Mesenchymal stem cell (in vitro differentiated cells and primary cell): Measurements from ENCODE around the gene AGAP1.

ENCODE experiments used
- DNase-seq: peaks from one replicate; pipeline ENCODE4 v3.0.0-alpha.2; 2013
- H2AFZ ChIP-seq: one replicate; pipeline ENCODE4 v1.6.1; 2013; ENCODE audit warnings: low read depth, mild to moderate bottlenecking, control low read depth, inconsistent platforms, low read length, moderate library complexity
- H2AK5ac ChIP-seq: 2 replicates; pipeline ENCODE4 v1.6.1; 2013; ENCODE audit warnings: low read length, moderate library complexity, mild to moderate bottlenecking, inconsistent platforms; ENCODE audit not compliant: severe bottlenecking
- H2BK120ac ChIP-seq: one replicate; pipeline ENCODE4 v1.6.1; 2013; ENCODE audit warnings: low read depth, mild to moderate bottlenecking, inconsistent platforms, low read length, moderate library complexity
- H2BK12ac ChIP-seq, 2 experiments: one replicate each; pipeline ENCODE4 v1.6.1; 2013; ENCODE audit warnings: inconsistent platforms in 2 of 2, low read length in 2 of 2, mild to moderate bottlenecking in 2 of 2, moderate library complexity in 2 of 2, control low read depth in 1 of 2
- H2BK15ac ChIP-seq: one replicate; pipeline ENCODE4 v1.6.1; 2013; ENCODE audit warnings: mild to moderate bottlenecking, low read depth, inconsistent platforms; ENCODE audit not compliant: poor library complexity, severe bottlenecking
- H2BK5ac ChIP-seq: 2 replicates; pipeline ENCODE4 v1.6.1; 2013; ENCODE audit warnings: low read depth, mild to moderate bottlenecking, low read length, control low read depth, inconsistent platforms; ENCODE audit not compliant: poor library complexity, severe bottlenecking
- H3K14ac ChIP-seq, 2 experiments: one replicate each; pipeline ENCODE4 v1.6.1; 2013; ENCODE audit warnings: inconsistent platforms in 2 of 2, low read length in 2 of 2, control low read depth in 1 of 2, mild to moderate bottlenecking in 1 of 2, moderate library complexity in 1 of 2
- H3K18ac ChIP-seq, 2 experiments: one replicate each; pipeline ENCODE4 v1.6.1; 2013; ENCODE audit warnings: inconsistent platforms in 2 of 2, low read length in 2 of 2, control low read depth in 1 of 2, low read depth in 1 of 2, mild to moderate bottlenecking in 1 of 2
- H3K23ac ChIP-seq, 2 experiments: one replicate each; pipeline ENCODE4 v1.6.1; 2013; ENCODE audit warnings: inconsistent platforms in 2 of 2, low read length in 2 of 2, mild to moderate bottlenecking in 2 of 2, moderate library complexity in 2 of 2, control low read depth in 1 of 2
- H3K27ac ChIP-seq: 2 replicates; pipeline ENCODE4 v1.5.1; 2013; ENCODE audit warnings: mild to moderate bottlenecking, moderate library complexity, low read length, control low read depth, inconsistent platforms; ENCODE audit not compliant: poor library complexity, severe bottlenecking
- H3K27me3 ChIP-seq, 2 experiments: 2 replicates each; pipeline versions ENCODE4 v1.6.1 to v1.7.0; 2013; ENCODE audit warnings: low read length in 2 of 2, mild to moderate bottlenecking in 2 of 2, moderate library complexity in 2 of 2, control low read depth in 1 of 2, inconsistent platforms in 1 of 2; ENCODE audit not compliant: control insufficient read depth in 1 of 2, insufficient read depth in 1 of 2
- H3K36me3 ChIP-seq, 2 experiments: 2 replicates each; pipeline versions ENCODE4 v1.6.1 to v1.7.0; 2013; ENCODE audit warnings: low read length in 2 of 2, control low read depth in 1 of 2, inconsistent platforms in 1 of 2, low read depth in 1 of 2, mild to moderate bottlenecking in 1 of 2; ENCODE audit not compliant: insufficient read depth in 2 of 2, control insufficient read depth in 1 of 2
- H3K4ac ChIP-seq, 2 experiments: one replicate each; pipeline ENCODE4 v1.6.1; 2013; ENCODE audit warnings: inconsistent platforms in 2 of 2, low read length in 2 of 2, mild to moderate bottlenecking in 2 of 2, moderate library complexity in 2 of 2, control low read depth in 1 of 2, low read depth in 1 of 2
- H3K4me1 ChIP-seq: 2 replicates; pipeline ENCODE4 v1.6.1; 2013; ENCODE audit warnings: low read depth, low read length, control low read depth; ENCODE audit not compliant: control insufficient read depth, insufficient read depth
- H3K4me2 ChIP-seq: 2 replicates; pipeline ENCODE4 v1.6.1; 2013; ENCODE audit warnings: low read length, mild to moderate bottlenecking, inconsistent platforms; ENCODE audit not compliant: poor library complexity, severe bottlenecking
- H3K4me3 ChIP-seq, 2 experiments: 2 replicates each; pipeline versions ENCODE4 v1.5.1 to v1.7.0; 2013; ENCODE audit warnings: low read length in 2 of 2, mild to moderate bottlenecking in 2 of 2, control low read depth in 1 of 2, low read depth in 1 of 2; ENCODE audit not compliant: insufficient read depth in 1 of 2
- H3K79me1 ChIP-seq: replicated peaks from 2 replicates; pipeline ENCODE4 v1.6.1; 2013; ENCODE audit warnings: mild to moderate bottlenecking, control low read depth, low read length, inconsistent platforms; ENCODE audit not compliant: poor library complexity, severe bottlenecking
- H3K9ac ChIP-seq: 2 replicates; pipeline ENCODE4 v1.7.0; 2013; ENCODE audit warnings: mild to moderate bottlenecking, low read length, moderate library complexity
- H3K9me3 ChIP-seq: 2 replicates; pipeline ENCODE4 v1.7.0; 2013; ENCODE audit warnings: mild to moderate bottlenecking, low read length; ENCODE audit not compliant: control insufficient read depth
- H4K8ac ChIP-seq: one replicate; pipeline ENCODE4 v1.6.1; 2013; ENCODE audit warnings: inconsistent platforms, mild to moderate bottlenecking, low read length, moderate library complexity
- H4K91ac ChIP-seq: one replicate; pipeline ENCODE4 v1.6.1; 2013; ENCODE audit warnings: mild to moderate bottlenecking, low read length, inconsistent platforms
- WGBS: methylation state at CpG from one replicate; pipeline ENCODE4 v1.1.7; 2013; ENCODE audit warnings: mixed read lengths; 5-methylcytosine and 5-hydroxymethylcytosine counted together

Gene AGAP1

DNA sequence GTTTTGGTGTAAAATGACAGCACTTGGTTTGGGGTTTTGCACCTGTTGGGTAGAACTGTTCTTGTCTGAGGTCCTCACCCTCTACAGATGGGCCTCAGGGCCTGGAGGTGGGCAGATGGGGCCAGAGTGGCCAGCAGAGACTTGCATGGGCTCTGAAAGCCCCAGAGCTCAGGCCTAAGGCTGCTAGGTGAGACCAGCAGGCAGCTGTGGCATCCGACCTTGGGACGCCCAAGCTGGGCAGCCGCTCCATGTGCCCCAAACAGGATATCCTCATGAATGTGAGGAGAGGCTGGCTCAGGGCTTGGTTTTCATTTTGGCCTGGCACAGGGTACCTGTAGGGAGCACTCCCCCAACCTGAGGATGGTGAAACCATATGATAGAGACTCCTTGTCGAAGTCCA is 636.1 kb downstream of the AGAP1 start:
- Histone ChIP-seq H3K4me2 (no peak overlapping the region), H3K27ac (no peak overlapping the region), H4K8ac (no peak overlapping the region), H2AFZ (no peak overlapping the region), H2BK120ac (no peak overlapping the region), H2BK15ac (no peak overlapping the region), H2BK5ac (no peak overlapping the region), H2BK12ac (no peak overlapping the region), H3K4ac (no peak overlapping the region), H3K23ac (no peak overlapping the region), H3K9ac (no peak overlapping the region), H2AK5ac (no peak overlapping the region), H3K79me1 (no peaks in the 10 kb centered on the region), H3K4me1 (peaks cover 6% of the 10 kb centered on the region), H3K36me3 (peaks cover 22 to 25% of the 10 kb centered on the region in 2 experiments), H3K4me3 (no peak overlapping the region), H4K91ac (no peak overlapping the region), H3K27me3 (no peaks in the 10 kb centered on the region), H3K18ac (no peak overlapping the region), H3K14ac (no peak overlapping the region), H3K9me3 (no peaks in the 10 kb centered on the region)
- WGBS: 98% methylated on average over 4 of the region's 4 CpGs
- no peak for DNase-seq

DNA sequence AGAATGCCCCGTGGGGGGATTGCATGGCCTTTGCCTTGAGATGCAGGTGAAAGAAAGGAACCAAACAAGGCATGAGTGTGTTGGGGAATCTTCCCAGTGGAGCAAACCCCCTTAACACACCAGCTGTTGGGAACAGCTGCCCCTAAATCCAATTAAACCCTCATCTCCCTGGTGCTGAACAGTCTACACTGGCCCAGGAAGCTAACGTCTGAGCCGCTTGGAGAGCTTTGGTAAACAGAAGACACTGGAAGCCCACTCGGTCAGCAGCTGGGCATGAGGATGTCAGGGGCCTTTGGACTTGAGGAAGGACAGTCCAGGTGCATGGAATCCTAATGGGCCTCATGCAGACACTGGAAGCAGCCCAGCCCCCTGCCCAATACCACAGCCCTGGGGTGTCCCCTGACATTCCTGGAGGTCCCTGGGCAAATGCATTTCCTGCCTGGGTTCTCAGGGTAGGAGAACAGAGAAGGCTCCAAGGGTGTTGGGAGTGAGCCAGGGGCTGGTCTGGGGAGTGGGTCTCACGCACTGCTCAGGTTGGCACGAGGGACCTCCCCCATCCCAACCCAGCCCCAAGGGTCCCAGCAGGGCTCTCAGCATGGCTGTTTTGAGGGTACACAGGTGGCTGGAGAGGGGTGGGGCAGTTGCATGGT is 636.6 kb downstream of the AGAP1 start:
- no peak for DNase-seq
- no peak overlapping the region for H2AFZ ChIP-seq
- no peak overlapping the region for H3K4me3 ChIP-seq
- no peak overlapping the region for H4K8ac ChIP-seq
- H3K27me3 ChIP-seq: no peaks in the 10 kb centered on the region
- no peak overlapping the region for H2BK5ac ChIP-seq
- H3K9me3 ChIP-seq: no peaks in the 10 kb centered on the region
- no peak overlapping the region for H2BK120ac ChIP-seq
- no peak overlapping the region for H3K4ac ChIP-seq
- no peak overlapping the region for H3K14ac ChIP-seq
- H2BK15ac ChIP-seq: no peak overlapping the region
- peaks cover 6% of the 10 kb centered on the region for H3K4me1 ChIP-seq
- no peak overlapping the region for H3K18ac ChIP-seq
- no peak overlapping the region for H4K91ac ChIP-seq
- H3K9ac ChIP-seq: no peak overlapping the region
- peaks cover 18 to 24% of the 10 kb centered on the region in 2 experiments for H3K36me3 ChIP-seq
- H3K4me2 ChIP-seq: no peak overlapping the region
- H3K23ac ChIP-seq: no peak overlapping the region
- no peak overlapping the region for H2AK5ac ChIP-seq
- no peak overlapping the region for H3K27ac ChIP-seq
- 93% methylated on average over 5 of the region's 6 CpGs for WGBS
- H2BK12ac ChIP-seq: no peak overlapping the region
- no peaks in the 10 kb centered on the region for H3K79me1 ChIP-seq

DNA sequence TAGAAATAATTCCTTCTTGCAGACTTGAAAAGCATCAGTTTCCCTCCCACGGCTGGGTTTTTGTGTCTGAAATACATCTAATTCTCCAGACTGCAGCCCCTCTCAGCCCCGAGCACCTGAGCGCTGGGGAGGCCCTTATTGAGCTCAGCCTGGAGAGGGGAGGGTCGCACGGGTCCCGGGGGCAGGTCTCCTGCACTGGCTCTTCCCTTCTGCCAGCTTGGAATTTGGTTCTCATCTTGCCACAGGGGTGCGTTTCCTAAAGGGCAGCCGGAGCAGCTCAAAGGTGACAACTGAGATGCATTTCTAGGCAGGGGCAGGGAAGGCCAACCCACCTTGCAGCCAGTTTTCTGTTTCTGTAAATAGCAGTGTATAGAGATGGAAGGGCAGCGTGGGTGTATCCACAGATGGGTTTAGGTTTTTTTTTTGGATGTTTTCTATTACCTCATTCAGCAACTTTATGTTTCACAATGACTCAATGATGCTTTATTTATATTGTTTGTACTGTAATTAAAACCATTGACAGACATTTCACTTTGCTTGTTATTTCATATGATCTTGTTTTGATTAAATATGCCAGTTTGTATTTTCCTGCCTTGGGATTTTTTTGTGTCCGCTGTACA is 637.3 kb downstream of the AGAP1 start:
- no peak overlapping the region for H2AFZ ChIP-seq
- no peaks in the 10 kb centered on the region for H3K27me3 ChIP-seq
- no peak overlapping the region for H2AK5ac ChIP-seq
- H3K4me1 ChIP-seq: peaks cover 6% of the 10 kb centered on the region
- H3K4ac ChIP-seq: no peak overlapping the region
- no peaks in the 10 kb centered on the region for H3K79me1 ChIP-seq
- H3K36me3 ChIP-seq: peaks cover 12 to 21% of the 10 kb centered on the region in 2 experiments
- H3K27ac ChIP-seq: no peak overlapping the region
- H2BK120ac ChIP-seq: no peak overlapping the region
- no peaks in the 10 kb centered on the region for H3K9me3 ChIP-seq
- DNase-seq: no peak
- H3K4me2 ChIP-seq: no peak overlapping the region
- no peak overlapping the region for H4K8ac ChIP-seq
- no peak overlapping the region for H3K4me3 ChIP-seq
- no peak overlapping the region for H3K23ac ChIP-seq
- no peak overlapping the region for H3K14ac ChIP-seq
- WGBS: 88% methylated on average over 9 of the region's 10 CpGs
- no peak overlapping the region for H3K18ac ChIP-seq
- H2BK15ac ChIP-seq: no peak overlapping the region
- H4K91ac ChIP-seq: no peak overlapping the region
- H2BK5ac ChIP-seq: no peak overlapping the region
- H2BK12ac ChIP-seq: no peak overlapping the region
- H3K9ac ChIP-seq: no peak overlapping the region

DNA sequence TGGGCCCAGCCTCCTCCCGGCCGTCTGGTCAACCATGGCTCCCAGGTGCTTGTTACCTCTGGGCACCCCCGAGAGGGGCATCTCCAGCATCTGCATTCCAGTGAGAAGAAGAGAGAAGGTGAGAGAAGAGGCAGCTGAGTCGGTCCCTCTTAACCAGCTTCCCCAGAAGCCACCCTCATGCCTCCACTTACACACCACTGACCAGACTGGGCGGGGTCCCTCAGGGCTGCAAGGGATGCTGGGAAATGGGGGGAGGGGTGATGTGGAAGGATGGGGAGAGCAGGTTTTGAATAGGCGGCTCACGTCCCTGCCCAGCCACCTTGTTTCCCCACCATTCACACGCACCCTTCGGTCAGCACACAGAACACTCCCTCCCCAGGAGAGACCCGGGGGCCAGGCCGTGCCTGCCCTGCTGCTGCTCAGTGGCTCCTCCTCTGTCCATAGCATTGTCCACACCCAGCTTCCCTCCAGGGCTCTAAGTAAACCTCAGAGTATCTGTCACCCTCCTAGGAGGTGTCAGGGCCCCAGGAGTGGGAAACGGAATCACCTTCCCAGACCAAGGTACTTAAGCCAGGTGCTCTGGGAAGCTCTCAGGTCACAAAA is 639.7 kb downstream of the AGAP1 start:
- Histone ChIP-seq H3K9ac (no peak overlapping the region), H3K23ac (no peak overlapping the region), H3K79me1 (no peaks in the 10 kb centered on the region), H3K27ac (no peak overlapping the region), H3K4ac (no peak overlapping the region), H3K36me3 (peaks cover 0 to 6% of the 10 kb centered on the region in 2 experiments), H3K4me1 (peaks cover 1% of the 10 kb centered on the region), H4K91ac (no peak overlapping the region), H3K27me3 (no peaks in the 10 kb centered on the region), H2AK5ac (no peak overlapping the region), H2BK12ac (no peak overlapping the region), H3K18ac (no peak overlapping the region), H3K4me2 (no peak overlapping the region), H2BK120ac (no peak overlapping the region), H3K14ac (no peak overlapping the region), H3K9me3 (no peaks in the 10 kb centered on the region), H4K8ac (no peak overlapping the region), H2BK15ac (no peak overlapping the region), H2AFZ (no peak overlapping the region), H2BK5ac (no peak overlapping the region), H3K4me3 (no peak overlapping the region)
- no peak for DNase-seq
- 75% methylated on average over 7 of the region's 12 CpGs for WGBS
